Upper lobe of left lung (tissue), 6 donors: ENCODE results near the gene ZNF23. TPM values are rescaled to one million over a fixed set of nuclear protein-coding genes. Genes with fewer than 3 reads are reported as not detected.

Experiments used
- total RNA-seq, 6 donors: library from RNA; depleted of rRNA in 4 of 6; stranded (reverse); fragments of >200 nt in 4 of 6; gene quantifications; one replicate each; pipeline versions ENCODE4 v1.1.0 to v1.2.1, GENCODE V29; 2016 to 2021
- donor health status: DM: no; HTN: no; CAD: no; lungs with moderate emphysema.
- donor health status: DM: no; HTN: yes; CAD: no; lungs with severe emphysema.

The ZNF23 gene
- total RNA-seq, 6 donors from 2014 or later = 7.1 to 28.3 (median 12.5) TPM

Other genes starting within 250 kb of the ZNF23 start
- 10 to 100 TPM in 4 of 6 donors, 1 to 10 TPM in 2; 1.6 to 62.0 (median 18.1) TPM for gene HYDIN, start 231.5 kb downstream of the ZNF23 start, total RNA-seq
- 10 to 100 TPM in 5 of 6 donors, 1 to 10 TPM in 1; 9.3 to 24.5 (median 20.5) TPM for gene CMTR2, start 172.8 kb downstream of the ZNF23 start, total RNA-seq
- 1 to 10 TPM in 4 of 6 donors, not detected in 2; 1.0 to 3.3 (median 2.3) TPM for gene CALB2, start 103.5 kb downstream of the ZNF23 start, total RNA-seq
- gene TLE7, start 20.2 kb downstream of the ZNF23 start, total RNA-seq = not detected
- 10 to 100 TPM in 5 of 6 donors, 1 to 10 TPM in 1; 9.4 to 44.0 (median 18.6) TPM for gene ZNF19, start 27.1 kb upstream of the ZNF23 start, total RNA-seq
- gene CHST4, start 64.2 kb upstream of the ZNF23 start, total RNA-seq = 1 to 10 TPM in 1 of 6 donors, under 1 TPM in 2, not detected in 3; 0.34 to 2.2 (median 0.98) TPM
- gene TAT, start 114.8 kb upstream of the ZNF23 start, total RNA-seq = under 1 TPM in 4 of 6 donors, not detected in 2; 0.15 to 0.88 (median 0.54) TPM
- 10 to 100 TPM in 4 of 6 donors, 1 to 10 TPM in 2; 5.5 to 24.1 (median 13.6) TPM for gene MARVELD3, start 163.9 kb upstream of the ZNF23 start, total RNA-seq